GM19328 (cell line): ENCODE measurements around the gene SMYD3.

ENCODE experiments used
- ATAC-seq: cut with Tn5 transposase; IDR thresholded peaks from one replicate; pipeline ENCODE4 v1.9.1; 2021; ENCODE audit warnings: mild to moderate bottlenecking, moderate library complexity; ENCODE audit not compliant: unreplicated experiment

Gene SMYD3

GRCh38 chr1:245888809-245889208, 618.3 kb downstream of the SMYD3 start:
- no peak for ATAC-seq

GRCh38 chr1:245887829-245888228, 619.2 kb downstream of the SMYD3 start:
- no peak for ATAC-seq

GRCh38 chr1:245881767-245882391, 625.2 kb downstream of the SMYD3 start:
- no peak for ATAC-seq

- no peak for ATAC-seq
These were observed 626.2 kb downstream of the SMYD3 start for GRCh38 chr1:245880754-245881403.

- ATAC-seq, result no peak
These were observed 628.0 kb downstream of the SMYD3 start for GRCh38 chr1:245879091-245879490.

- ATAC-seq, result no peak
These were observed 628.5 kb downstream of the SMYD3 start for GRCh38 chr1:245878585-245878984.

- no peak for ATAC-seq
These were observed 629.1 kb downstream of the SMYD3 start for GRCh38 chr1:245877976-245878375.

GRCh38 chr1:245876586-245876985, 630.5 kb downstream of the SMYD3 start:
- no peak for ATAC-seq

GRCh38 chr1:245875581-245876261, 631.4 kb downstream of the SMYD3 start:
- ATAC-seq, result no peak

- no peak for ATAC-seq
These were observed 632.0 kb downstream of the SMYD3 start for GRCh38 chr1:245874942-245875580.

GRCh38 chr1:245873883-245874671, 633.0 kb downstream of the SMYD3 start:
- ATAC-seq, result no peak

GRCh38 chr1:245873068-245873467, 634.0 kb downstream of the SMYD3 start:
- ATAC-seq, result no peak

GRCh38 chr1:245872475-245872874, 634.6 kb downstream of the SMYD3 start:
- no peak for ATAC-seq

GRCh38 chr1:245871915-245872314, 635.2 kb downstream of the SMYD3 start:
- no peak for ATAC-seq

GRCh38 chr1:245871191-245871590, 635.9 kb downstream of the SMYD3 start:
- no peak for ATAC-seq

- no peak for ATAC-seq
These were observed 636.4 kb downstream of the SMYD3 start for GRCh38 chr1:245870698-245871097.

GRCh38 chr1:245869847-245870246, 637.2 kb downstream of the SMYD3 start:
- no peak for ATAC-seq

GRCh38 chr1:245867738-245868137, 639.3 kb downstream of the SMYD3 start:
- no peak for ATAC-seq

GRCh38 chr1:245864872-245865271, 642.2 kb downstream of the SMYD3 start:
- no peak for ATAC-seq

GRCh38 chr1:245863566-245864184, 643.4 kb downstream of the SMYD3 start:
- ATAC-seq, result no peak
